HEK293T (cell line): Measurements from ENCODE around the gene RTN4RL1.

Experiments used
- BHLHE40 ChIP-seq: fragments of 450-650 bp; IDR thresholded peaks from 2 replicates; pipeline ENCODE4 v1.6.1; 2016; ENCODE audit warnings: mild to moderate bottlenecking, moderate library complexity, borderline replicate concordance
- ELF4 ChIP-seq: fragments of 450-650 bp; IDR thresholded peaks from 2 replicates; pipeline ENCODE4 v1.6.1; 2017; ENCODE audit warnings: antibody characterized with exemption
- FOXA1 ChIP-seq: fragments of 450-650 bp; IDR thresholded peaks from 2 replicates; pipeline ENCODE4 v1.6.1; 2016; ENCODE audit warnings: mild to moderate bottlenecking
- FOXK2 ChIP-seq: fragments of 450-650 bp; IDR thresholded peaks from 2 replicates; pipeline ENCODE4 v1.6.1; 2016; ENCODE audit warnings: mild to moderate bottlenecking
- FOXM1 ChIP-seq: fragments of 450-650 bp; IDR thresholded peaks from 2 replicates; pipeline ENCODE4 v1.6.1; 2017; ENCODE audit warnings: mild to moderate bottlenecking, borderline replicate concordance
- HDGF ChIP-seq: fragments of 450-650 bp; IDR thresholded peaks from 2 replicates; pipeline ENCODE4 v1.6.1; 2017; ENCODE audit warnings: antibody characterized with exemption, borderline replicate concordance
- L3MBTL2 ChIP-seq: fragments of 450-650 bp; conservative IDR thresholded peaks from 2 replicates; pipeline ENCODE4 v1.6.1; 2016; ENCODE audit warnings: mild to moderate bottlenecking
- NFRKB ChIP-seq: fragments of 450-650 bp; IDR thresholded peaks from 2 replicates; pipeline ENCODE4 v1.6.1; 2016; ENCODE audit warnings: mild to moderate bottlenecking, moderate library complexity
- SP1 ChIP-seq: fragments of 450-650 bp; IDR thresholded peaks from 2 replicates; pipeline ENCODE4 v1.6.1; 2017
- SUZ12 ChIP-seq: fragments of 450-650 bp; IDR thresholded peaks from 2 replicates; pipeline ENCODE4 v1.6.1; 2016; ENCODE audit warnings: mild to moderate bottlenecking
- TARDBP ChIP-seq: fragments of 450-650 bp; IDR thresholded peaks from 2 replicates; pipeline ENCODE4 v1.6.1; 2016
- ZNF384 ChIP-seq: fragments of 450-650 bp; IDR thresholded peaks from 2 replicates; pipeline ENCODE4 v1.6.1; 2016
- TF ChIP-seq, protein P1 (sequence below): fragments of 450-650 bp; IDR thresholded peaks from 2 replicates; pipeline ENCODE4 v1.6.1; 2016

DNA sequence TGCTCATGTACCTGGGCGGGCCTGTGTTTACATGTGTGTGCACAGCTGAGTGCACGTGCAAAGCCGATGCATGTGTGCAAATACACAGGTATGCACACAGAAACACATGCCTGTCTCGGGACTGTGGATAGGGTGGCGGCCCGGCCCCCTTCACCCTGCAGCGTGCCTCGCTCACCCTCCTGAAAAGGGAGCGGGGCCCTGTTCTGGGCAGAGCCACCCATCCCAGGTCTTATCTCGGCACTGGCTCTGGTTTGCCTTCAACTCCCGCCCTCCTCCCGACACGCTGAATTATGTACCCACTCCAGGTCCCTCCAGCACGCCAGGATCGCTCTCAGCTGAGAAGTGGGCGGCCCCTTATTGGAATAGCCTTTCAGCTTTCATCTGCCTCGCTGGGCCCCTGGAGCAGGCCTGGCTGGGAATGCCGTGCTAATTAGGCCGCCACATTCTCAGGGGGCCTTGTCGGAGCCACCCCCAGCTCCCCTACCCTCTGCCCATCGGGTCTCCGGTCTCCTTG, 77.8 kb downstream of the RTN4RL1 start:
- TF ChIP-seq FOXK2 = no peak
- TF ChIP-seq HDGF = no peak
- TF ChIP-seq FOXA1 = no peak
- no peak for TF ChIP-seq ELF4
- TF ChIP-seq FOXM1 = no peak
- no peak for TF ChIP-seq NFRKB
- TF ChIP-seq SP1 = no peak
- TF ChIP-seq ZNF384 = no peak
- no peak for TF ChIP-seq SUZ12
- TF ChIP-seq BHLHE40 = no peak
- TF ChIP-seq, protein P1, sequence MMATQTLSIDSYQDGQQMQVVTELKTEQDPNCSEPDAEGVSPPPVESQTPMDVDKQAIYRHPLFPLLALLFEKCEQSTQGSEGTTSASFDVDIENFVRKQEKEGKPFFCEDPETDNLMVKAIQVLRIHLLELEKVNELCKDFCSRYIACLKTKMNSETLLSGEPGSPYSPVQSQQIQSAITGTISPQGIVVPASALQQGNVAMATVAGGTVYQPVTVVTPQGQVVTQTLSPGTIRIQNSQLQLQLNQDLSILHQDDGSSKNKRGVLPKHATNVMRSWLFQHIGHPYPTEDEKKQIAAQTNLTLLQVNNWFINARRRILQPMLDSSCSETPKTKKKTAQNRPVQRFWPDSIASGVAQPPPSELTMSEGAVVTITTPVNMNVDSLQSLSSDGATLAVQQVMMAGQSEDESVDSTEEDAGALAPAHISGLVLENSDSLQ = no peak
- no peak for TF ChIP-seq TARDBP
- no peak for TF ChIP-seq L3MBTL2
